ENCODE results near the gene DDX39B.

The DDX39B gene

GRCh38 chr6:31547727-31548543, 6.1 kb upstream of the DDX39B start:
- no peak for DNase-seq (ENCODE audit: low read depth, low spot score)

- DNase-seq (ENCODE audit: low read depth, low spot score) = peak; percentile 96
Observed at GRCh38 chr6:31546958-31547726, 5.3 kb upstream of the DDX39B start, which contains the start of gene NFKBIL1. Gene NFKBIL1, plus strand, starts transcription at chr6:31547608. Its CDS starts 87 bp downstream, at chr6:31547695.

GRCh38 chr6:31546339-31546957, 4.6 kb upstream of the DDX39B start, which contains the start of gene ATP6V1G2:
Gene ATP6V1G2, minus strand, starts transcription at chr6:31546608. Its CDS starts 49 bp downstream, at chr6:31546559.
- peak; percentile 92 for DNase-seq (ENCODE audit: low read depth, low spot score)

- no peak for DNase-seq (ENCODE audit: low read depth, low spot score)
Observed at GRCh38 chr6:31545291-31545690, 3.5 kb upstream of the DDX39B start.

- no peak for DNase-seq (ENCODE audit: low read depth, low spot score)
Observed at GRCh38 chr6:31544676-31545075, 2.9 kb upstream of the DDX39B start.

- no peak for DNase-seq (ENCODE audit: low read depth, low spot score)
Observed at GRCh38 chr6:31543639-31544038, 1.8 kb upstream of the DDX39B start.

GRCh38 chr6:31541059-31541657, 645 bp downstream of the DDX39B start:
- no peak for DNase-seq (ENCODE audit: low read depth, low spot score)

GRCh38 chr6:31540640-31541039, 1.2 kb downstream of the DDX39B start:
- no peak for DNase-seq (ENCODE audit: low read depth, low spot score)

GRCh38 chr6:31538805-31539400, 2.9 kb downstream of the DDX39B start:
- no peak for DNase-seq (ENCODE audit: low read depth, low spot score)

- no peak for DNase-seq (ENCODE audit: low read depth, low spot score)
Observed at GRCh38 chr6:31535538-31536324, 6.1 kb downstream of the DDX39B start.

GRCh38 chr6:31534521-31535040, 7.2 kb downstream of the DDX39B start:
- DNase-seq (ENCODE audit: low read depth, low spot score) = no peak

- DNase-seq (ENCODE audit: low read depth, low spot score) = no peak
Observed at GRCh38 chr6:31534011-31534410, 7.8 kb downstream of the DDX39B start.

GRCh38 chr6:31533455-31533841, 8.4 kb downstream of the DDX39B start:
- no peak for DNase-seq (ENCODE audit: low read depth, low spot score)

- DNase-seq (ENCODE audit: low read depth, low spot score) = no peak
Observed at GRCh38 chr6:31532644-31533454, 9.0 kb downstream of the DDX39B start.

- no peak for DNase-seq (ENCODE audit: low read depth, low spot score)
Observed at GRCh38 chr6:31531771-31532643, 9.8 kb downstream of the DDX39B start.

- no peak for DNase-seq (ENCODE audit: low read depth, low spot score)
Observed at GRCh38 chr6:31531162-31531561, 10.6 kb downstream of the DDX39B start.

- no peak for DNase-seq (ENCODE audit: low read depth, low spot score)
Observed at GRCh38 chr6:31530659-31531058, 11.1 kb downstream of the DDX39B start.

- DNase-seq (ENCODE audit: low read depth, low spot score) = no peak
Observed at GRCh38 chr6:31529329-31530150, 12.3 kb downstream of the DDX39B start.

Measured in smooth muscle cell of the brain vasculature (primary cell).